Sigmoid colon (tissue), 7 donors: ENCODE measurements around the gene ZBTB5. TPM values are rescaled to one million over a fixed set of nuclear protein-coding genes. Genes with fewer than 3 reads are reported as not detected.

Experiments used
- DNase-seq: peaks from one replicate; pipeline ENCODE4 v3.0.0-alpha.2; 2019
- H3K27ac ChIP-seq, 4 donors: fragments of 200-600 bp; sonication (generic); one replicate each; pipeline ENCODE4 v1.5.1; 2016 to 2019; ENCODE audit warnings: mild to moderate bottlenecking in 1 of 4
- H3K27me3 ChIP-seq, 3 donors: fragments of 200-600 bp; sonication (generic); one replicate each; pipeline ENCODE4 v1.5.1; 2019; ENCODE audit warnings: mild to moderate bottlenecking in 1 of 3
- H3K36me3 ChIP-seq, 4 donors: fragments of 200-600 bp; sonication (generic); one replicate each; pipeline ENCODE4 v1.5.1; 2016 to 2019
- H3K4me1 ChIP-seq, 4 donors: fragments of 200-600 bp; sonication (generic); one replicate each; pipeline ENCODE4 v1.5.1; 2017 to 2019
- H3K4me3 ChIP-seq, 4 donors: fragments of 200-600 bp; sonication (generic); one replicate each; pipeline ENCODE4 v1.5.1; 2017 to 2019; ENCODE audit warnings: mild to moderate bottlenecking in 2 of 4, moderate library complexity in 1 of 4
- H3K9me3 ChIP-seq, 4 donors: fragments of 200-600 bp in 3 of 4; sonication (generic) in 3 of 4; one replicate each; pipeline versions ENCODE4 v1.5.1 to v1.6.1; 2013 to 2019
- CTCF ChIP-seq, 4 experiments: fragments of 450-650 bp in 3 of 4; fragments of 200-600 bp in 1 of 4; IDR thresholded peaks; one replicate each; pipeline ENCODE4 v1.5.1; 2016 to 2019; ENCODE audit warnings: antibody characterized with exemption in 4 of 4, mild to moderate bottlenecking in 3 of 4, moderate library complexity in 2 of 4
- EP300 ChIP-seq, 4 donors: sonication (generic); formaldehyde crosslinking; IDR thresholded peaks; one replicate each; pipeline ENCODE4 v1.6.1; 2017; ENCODE audit warnings: antibody characterized with exemption in 4 of 4
- POLR2A ChIP-seq, 2 donors: fragments of 450-650 bp; IDR thresholded peaks; one replicate each; pipeline ENCODE4 v1.6.1; 2016; ENCODE audit warnings: antibody characterized with exemption in 2 of 2, mild to moderate bottlenecking in 2 of 2, moderate library complexity in 2 of 2
- POLR2AphosphoS5 ChIP-seq, 4 donors: sonication (generic); formaldehyde crosslinking; IDR thresholded peaks; one replicate each; pipeline ENCODE4 v1.6.1; 2017; ENCODE audit warnings: antibody characterized with exemption in 4 of 4
- WGBS, 2 donors: extraction: QIAGEN DNeasy Blood & Tissue Kit; methylation state at CpG; one replicate each; pipeline ENCODE4 v1.1.7; 2013; 5-methylcytosine and 5-hydroxymethylcytosine counted together
- intact Hi-C: fragments of 100-400 bp; cut with DNase I; formaldehyde crosslinking; loops from one replicate; pipeline ENCODE4 v1.15.1; 2023
- polyA plus RNA-seq, 3 donors: library from polyadenylated mRNA; stranded (reverse); fragments of 200-250 nt; gene quantifications; one replicate each; pipeline ENCODE4 v1.2.3, GENCODE V29; 2013
- total RNA-seq, 4 donors: library from RNA; depleted of rRNA; stranded (reverse); fragments of >200 nt; gene quantifications; one replicate each; pipeline ENCODE4 v1.1.0, GENCODE V29; 2016
- donor health status: healthy with polysubstance abuse.
- donor health status: Bipolar disorder and iron deficiency.
- donor health status: healthy.

ZBTB5 gene
- total and polyA plus RNA-seq, 7 donors = 3.6 to 11.1 (median 7.7) TPM

GRCh38 chr9:37395229-37395628 lies 70.0 kb downstream of the ZBTB5 start:
- Histone ChIP-seq H3K36me3 (no peaks in the 10 kb centered on the region), H3K4me1 (no peaks in the 10 kb centered on the region), H3K9me3 (no peaks in the 10 kb centered on the region), H3K27ac (no peak overlapping the region), H3K27me3 (no peaks in the 10 kb centered on the region), H3K4me3 (no peak overlapping the region)
- no peak for DNase-seq
- intact Hi-C loops = no loop called here
- 77 to 78% methylated on average over 12 of the region's 12 CpGs for WGBS, 2 donors
- no peak for TF ChIP-seq POLR2AphosphoS5 (IDR thresholded peaks at IDR 0.05)
- TF ChIP-seq EP300 (IDR thresholded peaks at IDR 0.05) = no peak
- no peak for TF ChIP-seq POLR2A (IDR thresholded peaks at IDR 0.05)
- no peak for TF ChIP-seq CTCF (IDR thresholded peaks at IDR 0.05)

- Histone ChIP-seq H3K36me3 (no peaks in the 10 kb centered on the region), H3K27me3 (no peaks in the 10 kb centered on the region), H3K4me1 (no peaks in the 10 kb centered on the region), H3K27ac (no peak overlapping the region), H3K4me3 (no peak overlapping the region), H3K9me3 (no peaks in the 10 kb centered on the region)
- no peak for DNase-seq
- WGBS, 2 donors = 85 to 87% methylated on average over 8 of the region's 8 CpGs
- no peak for TF ChIP-seq EP300 (IDR thresholded peaks at IDR 0.05)
- intact Hi-C loops = no loop called here
Observed at GRCh38 chr9:37392272-37392671, 73.0 kb downstream of the ZBTB5 start.

- Histone ChIP-seq H3K9me3 (no peaks in the 10 kb centered on the region), H3K27ac (no peak overlapping the region), H3K4me1 (no peaks in the 10 kb centered on the region), H3K36me3 (no peaks in the 10 kb centered on the region), H3K27me3 (no peaks in the 10 kb centered on the region), H3K4me3 (no peak overlapping the region)
- intact Hi-C loops = no loop called here
- TF ChIP-seq POLR2AphosphoS5 (IDR thresholded peaks at IDR 0.05) (no peak), CTCF (IDR thresholded peaks at IDR 0.05) (no peak), EP300 (IDR thresholded peaks at IDR 0.05) (no peak), POLR2A (IDR thresholded peaks at IDR 0.05) (no peak)
- 13 to 33% methylated on average over 7 of the region's 7 CpGs for whole genome bisulfite sequencing, 2 donors
- DNase-seq = no peak
Observed at GRCh38 chr9:37390759-37391158, 74.5 kb downstream of the ZBTB5 start.

Other genes starting within 250 kb of the ZBTB5 start
- 100 to 1,000 TPM; 127 to 165 (median 157) TPM for gene GRHPR, start 42.8 kb downstream of the ZBTB5 start, total RNA-seq
- gene GRHPR, start 42.8 kb downstream of the ZBTB5 start, polyA plus RNA-seq = 10 to 100 TPM; 84.1 to 94.9 (median 88.8) TPM
- gene POLR1E, start 20.5 kb upstream of the ZBTB5 start, total RNA-seq = 10 to 100 TPM; 17.4 to 33.4 (median 28.1) TPM
- gene POLR1E, start 20.5 kb upstream of the ZBTB5 start, polyA plus RNA-seq = 10 to 100 TPM in 2 of 3 donors, 1 to 10 TPM in 1; 4.6 to 22.3 (median 16.8) TPM
- gene FBXO10, start 110.9 kb upstream of the ZBTB5 start, total RNA-seq = 10 to 100 TPM; 14.8 to 19.4 (median 16.3) TPM
- gene FBXO10, start 110.9 kb upstream of the ZBTB5 start, polyA plus RNA-seq = 1 to 10 TPM in 1 of 3 donors, under 1 TPM in 2; 0.60 to 4.1 (median 0.69) TPM
- 100 to 1,000 TPM in 3 of 4 donors, 10 to 100 TPM in 1; 69.2 to 173 (median 134) TPM for gene TOMM5, start 127.1 kb upstream of the ZBTB5 start, total RNA-seq
- 100 to 1,000 TPM; 106 to 140 (median 138) TPM for gene TOMM5, start 127.1 kb upstream of the ZBTB5 start, polyA plus RNA-seq
- under 1 TPM; 0.16 to 0.71 (median 0.34) TPM for gene FRMPD1, start 185.5 kb upstream of the ZBTB5 start, total RNA-seq
- gene FRMPD1, start 185.5 kb upstream of the ZBTB5 start, polyA plus RNA-seq = under 1 TPM in 1 of 3 donors, not detected in 2; 0.20 TPM